GM12891 (cell line): ENCODE measurements around the gene DDX18. TPM values are rescaled to one million over a fixed set of nuclear protein-coding genes. Genes with fewer than 3 reads are reported as not detected.

Experiments
- DNase-seq: peaks from one replicate; pipeline ENCODE4 v3.0.0; 2011; ENCODE audit warnings: low spot score; ENCODE audit not compliant: insufficient read length
- FAIRE-seq: peaks from 2 replicates; lab custom pipeline; 2011; peaks lifted over from hg19 to GRCh38; lab: Jason Lieb, UNC
- PAX5 ChIP-seq: IDR thresholded peaks from 2 replicates; pipeline ENCODE4 v1.6.1; 2011; ENCODE audit warnings: low read length, moderate library complexity, mild to moderate bottlenecking; ENCODE audit not compliant: insufficient read depth, severe bottlenecking
- POLR2A ChIP-seq: IDR thresholded peaks from 2 replicates; pipeline ENCODE4 v1.6.1; 2011; ENCODE audit warnings: low read depth, low read length, control low read depth
- POLR2AphosphoS5 ChIP-seq: IDR thresholded peaks from 2 replicates; pipeline ENCODE4 v1.6.1; 2011; ENCODE audit warnings: low read depth, low read length, control low read depth
- POU2F2 ChIP-seq: IDR thresholded peaks from 2 replicates; pipeline ENCODE4 v1.6.1; 2011; ENCODE audit warnings: low read depth, mild to moderate bottlenecking, control low read depth, low read length, moderate library complexity
- SPI1 ChIP-seq: IDR thresholded peaks from 2 replicates; pipeline ENCODE4 v1.6.1; 2011; ENCODE audit warnings: low read depth, low read length, control low read depth
- TAF1 ChIP-seq: IDR thresholded peaks from 2 replicates; pipeline ENCODE4 v1.6.1; 2011; ENCODE audit warnings: low read depth, low read length, control low read depth
- polyA plus RNA-seq: library from polyadenylated mRNA; unstranded; fragments of >200 nt; gene quantifications from one replicate; pipeline ENCODE4 v1.2.1, GENCODE V29; 2012; ENCODE audit warnings: low read depth, missing spikeins, inconsistent platforms; ENCODE audit not compliant: missing spikeins

Gene DDX18
- polyA plus RNA-seq, result 48.6 TPM

DNA sequence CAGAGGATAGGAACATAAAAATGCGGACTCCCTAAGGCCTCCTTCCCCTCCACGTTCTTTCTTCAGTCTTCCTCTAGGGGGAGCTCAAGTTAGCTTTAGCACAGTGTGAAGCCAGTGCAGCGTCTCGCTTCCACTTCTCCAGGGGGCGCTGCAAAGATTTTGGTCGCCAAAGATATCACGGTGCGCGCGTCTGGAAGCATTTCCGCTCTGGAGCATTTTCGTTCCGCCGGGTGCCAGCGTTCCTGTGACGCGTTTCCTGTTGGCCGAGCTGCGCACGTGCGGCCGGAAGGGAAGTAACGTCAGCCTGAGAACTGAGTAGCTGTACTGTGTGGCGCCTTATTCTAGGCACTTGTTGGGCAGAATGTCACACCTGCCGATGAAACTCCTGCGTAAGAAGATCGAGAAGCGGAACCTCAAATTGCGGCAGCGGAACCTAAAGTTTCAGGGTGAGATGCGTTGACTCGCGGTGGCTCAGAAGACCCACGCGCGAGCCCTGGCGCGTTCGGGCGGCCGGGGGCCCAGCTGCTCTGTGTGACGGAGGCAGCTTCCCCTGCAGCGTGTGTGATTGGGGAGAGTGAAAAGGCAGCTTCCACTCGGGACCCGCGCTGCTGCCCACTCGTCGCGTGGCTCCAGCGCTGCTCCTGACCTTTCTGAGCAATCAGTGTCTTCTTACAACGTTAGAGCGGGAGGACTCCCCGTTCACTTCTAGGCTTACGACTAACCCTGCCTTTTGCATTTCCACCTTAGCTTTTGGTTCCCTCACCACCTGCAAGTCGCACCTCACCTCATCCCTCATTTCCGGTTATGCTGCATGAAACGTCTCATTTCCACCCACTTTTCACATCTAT lies at the start of gene DDX18:
TSS of gene DDX18 (plus strand) at position 275 of the 848 bp plus-strand sequence. CDS start at position 362, 87 bp downstream.
- DNase-seq, result peak; percentile 56
- FAIRE-seq, result peak; percentile 99
- TF ChIP-seq PAX5, result peak; percentile 47
- peak; percentile 68; the same call in 1 of the 2 replicates for TF ChIP-seq POU2F2
- peak; percentile 88 for TF ChIP-seq POLR2AphosphoS5
- TF ChIP-seq POLR2A, result peak; percentile 85
- peak; percentile 74 for TF ChIP-seq TAF1
- TF ChIP-seq SPI1, result peak; percentile 57

DNA sequence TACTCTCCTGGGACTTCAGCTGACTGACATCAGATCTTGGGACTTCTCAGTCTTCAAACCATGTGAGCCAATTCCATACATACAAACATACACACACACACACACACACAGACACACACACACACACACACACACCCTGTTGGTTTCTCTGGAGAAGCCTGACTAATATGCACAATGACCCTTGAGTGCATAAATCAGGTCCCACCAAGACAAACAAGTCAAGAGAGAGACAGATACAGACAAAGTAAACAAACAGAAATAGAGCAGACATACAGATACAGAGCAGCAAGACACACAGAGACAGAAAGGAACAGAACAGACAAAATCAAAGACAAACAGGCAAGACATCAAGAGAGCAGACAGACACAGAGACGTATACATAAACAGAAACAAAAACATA lies 43.8 kb upstream of the DDX18 start:
- FAIRE-seq, result no peak
- DNase-seq, result no peak
- TF ChIP-seq TAF1, result no peak
- no peak for TF ChIP-seq POU2F2
- TF ChIP-seq SPI1, result no peak
- TF ChIP-seq POLR2A, result no peak
- no peak for TF ChIP-seq PAX5
- no peak for TF ChIP-seq POLR2AphosphoS5

DNA sequence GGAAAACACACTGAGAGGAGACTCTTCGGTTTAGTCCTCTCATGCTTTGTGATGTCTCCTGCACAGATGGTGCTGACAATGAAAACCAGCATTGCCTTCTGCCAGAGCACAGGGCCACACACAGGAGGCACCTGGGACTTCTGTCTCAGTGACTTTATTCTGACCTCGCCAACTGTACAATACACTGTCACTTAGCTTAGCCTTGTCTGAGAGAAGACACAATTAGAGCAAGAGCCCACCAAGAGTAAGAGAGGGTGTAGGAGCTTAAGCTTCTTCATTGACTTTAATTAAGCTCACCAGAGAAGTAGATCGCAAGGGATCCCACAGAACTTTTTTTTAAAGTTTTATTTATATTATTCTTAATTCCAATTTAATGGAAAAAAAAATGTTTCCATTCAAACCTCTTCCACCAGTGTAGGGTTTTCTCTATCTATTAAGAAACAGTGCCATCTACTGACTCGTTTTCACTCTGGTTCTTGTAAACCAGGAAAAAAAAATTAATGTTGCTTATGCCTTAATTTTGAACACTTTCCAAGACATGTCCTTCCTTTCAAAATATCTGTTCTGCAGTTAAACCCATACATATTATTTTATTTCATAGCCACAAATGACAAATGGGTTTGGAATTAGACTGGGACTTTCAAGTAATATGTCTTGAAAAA lies 42.4 kb upstream of the DDX18 start:
- DNase-seq (no peak), FAIRE-seq (no peak)
- TF ChIP-seq SPI1 (no peak), POLR2AphosphoS5 (no peak), TAF1 (no peak), POU2F2 (no peak), PAX5 (no peak), POLR2A (no peak)

DNA sequence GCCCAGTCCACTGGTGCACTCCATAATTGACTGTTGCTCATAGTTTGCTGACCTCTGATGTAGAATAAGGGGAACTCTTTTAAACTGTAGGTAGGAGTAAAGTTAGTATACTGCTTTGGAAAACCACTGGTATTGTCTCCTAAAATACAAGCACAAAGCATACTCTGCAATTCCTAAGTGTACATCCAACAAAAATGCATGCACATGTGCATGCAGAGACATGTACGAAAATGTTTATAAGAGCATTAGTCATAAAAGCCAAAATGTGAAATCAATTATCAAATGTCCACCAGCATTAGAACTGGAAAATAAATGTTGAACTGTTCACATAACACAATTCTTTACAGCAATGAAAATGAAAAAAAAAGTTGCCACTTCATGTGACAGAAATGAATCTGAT lies 39.8 kb upstream of the DDX18 start:
- FAIRE-seq, result no peak
- DNase-seq, result no peak
- TF ChIP-seq POLR2AphosphoS5, result no peak
- no peak for TF ChIP-seq POU2F2
- no peak for TF ChIP-seq PAX5
- no peak for TF ChIP-seq SPI1
- no peak for TF ChIP-seq TAF1
- no peak for TF ChIP-seq POLR2A

DNA sequence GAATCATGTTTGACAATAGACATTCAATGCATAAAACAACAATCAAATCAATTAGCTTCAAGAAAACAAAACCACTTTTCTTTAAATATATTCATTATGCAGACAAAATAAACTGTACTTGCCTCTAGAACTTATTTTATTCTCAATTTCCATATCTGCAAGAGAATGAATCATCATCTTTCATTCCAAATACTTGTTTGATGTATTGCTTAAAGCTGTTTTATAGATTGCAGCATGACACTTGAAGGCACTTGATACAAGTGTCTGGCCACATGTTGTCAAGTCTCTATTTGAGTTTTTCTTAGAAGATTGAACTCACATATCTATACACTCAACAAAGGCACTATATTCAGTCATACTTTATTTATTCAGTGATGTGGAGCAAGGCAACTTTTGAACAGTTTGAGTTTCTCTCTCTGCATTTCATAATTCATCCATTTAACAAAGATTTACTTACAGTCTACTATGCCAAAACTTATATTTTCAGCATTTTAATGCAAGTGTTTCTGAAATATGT lies 38.7 kb upstream of the DDX18 start:
- no peak for FAIRE-seq
- no peak for DNase-seq
- TF ChIP-seq SPI1 (no peak), PAX5 (no peak), POU2F2 (no peak), POLR2AphosphoS5 (no peak), TAF1 (no peak), POLR2A (no peak)

DNA sequence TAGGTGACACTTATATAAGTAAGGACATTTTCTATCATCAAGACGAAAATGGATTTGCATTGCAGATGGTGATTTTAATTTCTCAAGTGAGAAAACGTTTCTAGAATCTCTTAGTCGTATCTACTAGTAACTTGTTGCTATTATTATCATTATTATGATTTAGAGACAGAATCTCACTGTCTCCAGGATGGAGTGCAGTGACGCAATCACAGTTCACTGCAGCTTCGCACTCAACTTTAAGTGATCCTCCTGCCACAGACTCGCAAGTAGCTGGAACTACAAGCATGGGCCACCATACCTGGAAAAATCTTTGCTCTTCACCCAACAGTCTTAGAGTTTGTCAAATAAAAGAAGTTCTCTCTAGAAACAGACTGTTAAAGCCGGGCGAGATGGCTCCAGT lies 37.6 kb upstream of the DDX18 start:
- FAIRE-seq (no peak), DNase-seq (no peak)
- TF ChIP-seq PAX5 (no peak), SPI1 (no peak), POU2F2 (no peak), POLR2AphosphoS5 (no peak)

DNA sequence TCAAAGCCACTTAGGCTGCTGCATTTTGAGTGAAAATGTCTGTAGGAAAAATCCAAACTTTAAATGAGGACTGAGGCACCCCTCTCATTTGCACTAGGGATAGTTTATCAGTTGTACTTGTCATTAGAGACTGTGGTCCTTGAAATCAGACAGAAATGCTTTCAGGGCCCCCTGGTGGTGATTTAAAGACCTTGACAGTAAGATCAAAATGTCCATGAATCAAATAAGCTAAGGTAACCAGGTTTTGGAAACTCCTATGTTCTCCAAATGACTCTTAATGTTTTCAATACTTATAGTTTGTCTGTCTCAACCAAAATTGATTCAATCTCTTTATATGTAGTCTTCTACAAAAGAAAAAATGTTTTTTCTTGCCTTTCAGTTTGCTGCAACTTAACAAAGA lies 28.8 kb upstream of the DDX18 start:
- no peak for TF ChIP-seq SPI1
- no peak for TF ChIP-seq POU2F2
- TF ChIP-seq POLR2A, result no peak
- no peak for TF ChIP-seq PAX5
- no peak for TF ChIP-seq TAF1
- no peak for TF ChIP-seq POLR2AphosphoS5
- no peak for DNase-seq
- FAIRE-seq, result no peak

DNA sequence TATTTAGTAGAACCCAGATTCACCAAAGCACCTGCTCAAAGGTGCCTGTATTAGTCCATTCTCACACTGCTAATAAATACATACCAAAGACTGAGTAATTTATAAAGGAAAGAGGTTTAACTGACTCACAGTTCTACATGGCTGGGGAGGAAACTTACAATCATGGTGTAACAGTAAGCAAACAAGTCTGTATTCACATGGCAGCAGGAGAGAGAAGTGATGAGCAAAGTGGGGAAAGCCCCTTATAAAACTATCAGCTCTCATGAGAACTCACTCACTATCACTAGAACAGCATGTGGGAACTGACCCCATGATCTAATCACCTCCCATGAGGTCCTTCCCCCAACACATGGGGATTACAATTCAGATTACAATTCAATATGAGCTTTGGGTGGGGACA lies 28.0 kb upstream of the DDX18 start:
- no peak for FAIRE-seq
- no peak for DNase-seq
- TF ChIP-seq POLR2A (no peak), POU2F2 (no peak), TAF1 (no peak)

DNA sequence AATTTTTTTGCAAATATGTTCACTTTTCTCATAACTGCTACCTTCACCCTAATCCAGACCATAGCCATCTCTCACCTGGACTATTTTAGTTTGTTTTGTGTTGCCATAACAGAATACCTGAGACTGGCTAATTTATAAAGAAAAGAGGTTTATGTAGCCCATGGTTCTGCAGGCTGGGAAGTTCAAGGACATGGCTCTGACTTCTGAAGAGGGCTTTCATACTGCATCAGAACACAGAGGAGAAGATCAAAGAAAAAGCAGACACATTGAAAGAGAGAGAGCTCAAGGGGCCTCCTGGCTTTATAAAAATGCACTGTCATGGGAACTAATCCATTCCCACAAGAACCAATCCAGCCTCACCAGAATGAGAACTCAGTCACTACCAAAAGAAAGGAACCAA lies 25.0 kb upstream of the DDX18 start:
- DNase-seq (no peak), FAIRE-seq (no peak)
- TF ChIP-seq TAF1 (no peak), POLR2AphosphoS5 (no peak), POU2F2 (no peak), POLR2A (no peak), SPI1 (no peak), PAX5 (no peak)
